Measurements from ENCODE around the gene BSN. TPM values are rescaled to one million over a fixed set of nuclear protein-coding genes. Genes with fewer than 3 reads are reported as not detected.

The BSN gene
- total and polyA plus RNA-seq, 2 donors (not counting 1 experiment from before 2014, with no cell fraction given), result under 0.01 to 0.01 TPM

DNA sequence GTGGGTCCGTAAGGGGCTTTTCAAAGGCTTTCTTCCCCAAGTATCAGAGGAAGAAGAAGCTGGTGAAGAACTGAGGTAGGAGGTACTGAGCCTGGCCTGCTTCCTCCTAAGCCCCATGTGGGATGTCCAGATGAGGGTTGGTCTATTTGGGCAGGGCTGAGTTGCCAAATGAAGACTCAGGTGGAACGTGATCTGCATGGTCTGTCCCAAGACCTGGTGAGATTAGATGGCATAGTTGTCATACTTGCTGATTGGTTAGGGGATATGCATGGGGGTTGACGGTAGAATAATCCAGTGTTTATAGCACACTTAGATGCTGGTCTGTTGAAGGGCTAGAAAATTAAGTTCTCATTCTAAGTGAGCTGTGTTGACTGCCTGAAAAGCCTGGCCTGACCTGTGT lies 36.3 kb upstream of the BSN start:
- H3K27ac ChIP-seq (ENCODE audit: insufficient read depth, low read length), result no peak overlapping the region
- no peak for DNase-seq (ENCODE audit: low read depth in 2 of 2)
- TF ChIP-seq, protein P1, sequence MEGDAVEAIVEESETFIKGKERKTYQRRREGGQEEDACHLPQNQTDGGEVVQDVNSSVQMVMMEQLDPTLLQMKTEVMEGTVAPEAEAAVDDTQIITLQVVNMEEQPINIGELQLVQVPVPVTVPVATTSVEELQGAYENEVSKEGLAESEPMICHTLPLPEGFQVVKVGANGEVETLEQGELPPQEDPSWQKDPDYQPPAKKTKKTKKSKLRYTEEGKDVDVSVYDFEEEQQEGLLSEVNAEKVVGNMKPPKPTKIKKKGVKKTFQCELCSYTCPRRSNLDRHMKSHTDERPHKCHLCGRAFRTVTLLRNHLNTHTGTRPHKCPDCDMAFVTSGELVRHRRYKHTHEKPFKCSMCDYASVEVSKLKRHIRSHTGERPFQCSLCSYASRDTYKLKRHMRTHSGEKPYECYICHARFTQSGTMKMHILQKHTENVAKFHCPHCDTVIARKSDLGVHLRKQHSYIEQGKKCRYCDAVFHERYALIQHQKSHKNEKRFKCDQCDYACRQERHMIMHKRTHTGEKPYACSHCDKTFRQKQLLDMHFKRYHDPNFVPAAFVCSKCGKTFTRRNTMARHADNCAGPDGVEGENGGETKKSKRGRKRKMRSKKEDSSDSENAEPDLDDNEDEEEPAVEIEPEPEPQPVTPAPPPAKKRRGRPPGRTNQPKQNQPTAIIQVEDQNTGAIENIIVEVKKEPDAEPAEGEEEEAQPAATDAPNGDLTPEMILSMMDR (conservative IDR thresholded peaks at IDR 0.05 in 1 of 2, IDR thresholded peaks at IDR 0.05 in 1 of 2; ENCODE audit: low read depth in 1 of 2, low read length in 2 of 2), result no peak
- no peak for TF ChIP-seq EZH2 (IDR thresholded peaks at IDR 0.05; ENCODE audit: low read length, missing control alignments)
- H3K9me3 ChIP-seq (ENCODE audit: control insufficient read depth, insufficient read depth, low read depth, low read length), result no peaks in the 10 kb centered on the region
- H3K27me3 ChIP-seq (ENCODE audit: control insufficient read depth, insufficient read depth, low read length), result no peaks in the 10 kb centered on the region
- H3K9ac ChIP-seq (ENCODE audit: insufficient read depth, low read length), result no peak overlapping the region
- no peak overlapping the region for H2AFZ ChIP-seq (ENCODE audit: low read length)
- peaks cover 3% of the 10 kb centered on the region for H3K36me3 ChIP-seq (ENCODE audit: control insufficient read depth, insufficient read depth, low read length)
- no peaks in the 10 kb centered on the region for H3K4me1 ChIP-seq (ENCODE audit: control insufficient read depth, extremely low read depth, insufficient read depth, low read length)
- no peaks in the 10 kb centered on the region for H4K20me1 ChIP-seq (ENCODE audit: control insufficient read depth, extremely low read depth, insufficient read depth, low read length)
- H3K79me2 ChIP-seq (ENCODE audit: control insufficient read depth, insufficient read depth, low read length), result no peaks in the 10 kb centered on the region
- no peak overlapping the region for H3K4me2 ChIP-seq (ENCODE audit: extremely low read depth, insufficient read depth, low read length)
- H3K4me3 ChIP-seq (replicated peaks in 1 of 4; ENCODE audit: control extremely low read depth in 1 of 4, insufficient read depth in 1 of 4, low read depth in 3 of 4, low read length in 4 of 4), result no peak overlapping the region

DNA sequence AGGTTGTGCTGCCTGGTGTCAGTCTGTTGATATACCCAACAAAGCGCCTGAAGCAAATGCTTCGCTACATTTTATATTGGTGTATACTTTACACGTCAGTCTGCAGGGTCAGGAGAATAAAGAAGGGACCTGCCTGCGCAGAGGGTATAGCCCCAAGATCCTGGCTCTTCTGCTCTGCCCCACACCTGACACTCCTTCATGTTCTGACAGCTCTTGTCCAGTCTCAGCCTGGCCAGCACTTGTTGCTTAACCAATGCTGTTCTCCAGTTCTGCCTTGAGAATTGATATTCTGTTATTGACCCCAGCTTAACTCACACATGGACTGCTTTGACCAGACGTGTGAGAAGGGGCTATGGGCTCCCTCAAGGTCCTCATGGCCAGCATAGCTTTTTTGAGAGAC lies 35.8 kb upstream of the BSN start:
- no peak overlapping the region for H3K9ac ChIP-seq (ENCODE audit: insufficient read depth, low read length)
- H4K20me1 ChIP-seq (ENCODE audit: control insufficient read depth, extremely low read depth, insufficient read depth, low read length), result no peaks in the 10 kb centered on the region
- no peak overlapping the region for H2AFZ ChIP-seq (ENCODE audit: low read length)
- peaks cover 3% of the 10 kb centered on the region for H3K36me3 ChIP-seq (ENCODE audit: control insufficient read depth, insufficient read depth, low read length)
- no peak for DNase-seq (ENCODE audit: low read depth in 2 of 2)
- H3K79me2 ChIP-seq (ENCODE audit: control insufficient read depth, insufficient read depth, low read length), result no peaks in the 10 kb centered on the region
- no peaks in the 10 kb centered on the region for H3K4me1 ChIP-seq (ENCODE audit: control insufficient read depth, extremely low read depth, insufficient read depth, low read length)
- no peaks in the 10 kb centered on the region for H3K27me3 ChIP-seq (ENCODE audit: control insufficient read depth, insufficient read depth, low read length)
- H3K27ac ChIP-seq (ENCODE audit: insufficient read depth, low read length), result no peak overlapping the region
- H3K4me2 ChIP-seq (ENCODE audit: extremely low read depth, insufficient read depth, low read length), result no peak overlapping the region
- H3K9me3 ChIP-seq (ENCODE audit: control insufficient read depth, insufficient read depth, low read depth, low read length), result no peaks in the 10 kb centered on the region
- no peak overlapping the region for H3K4me3 ChIP-seq (replicated peaks in 1 of 4; ENCODE audit: control extremely low read depth in 1 of 4, insufficient read depth in 1 of 4, low read depth in 3 of 4, low read length in 4 of 4)
- TF ChIP-seq, protein P1 (conservative IDR thresholded peaks at IDR 0.05 in 1 of 2, IDR thresholded peaks at IDR 0.05 in 1 of 2; ENCODE audit: low read depth in 1 of 2, low read length in 2 of 2), result no peak
- no peak for TF ChIP-seq EZH2 (IDR thresholded peaks at IDR 0.05; ENCODE audit: low read length, missing control alignments)

DNA sequence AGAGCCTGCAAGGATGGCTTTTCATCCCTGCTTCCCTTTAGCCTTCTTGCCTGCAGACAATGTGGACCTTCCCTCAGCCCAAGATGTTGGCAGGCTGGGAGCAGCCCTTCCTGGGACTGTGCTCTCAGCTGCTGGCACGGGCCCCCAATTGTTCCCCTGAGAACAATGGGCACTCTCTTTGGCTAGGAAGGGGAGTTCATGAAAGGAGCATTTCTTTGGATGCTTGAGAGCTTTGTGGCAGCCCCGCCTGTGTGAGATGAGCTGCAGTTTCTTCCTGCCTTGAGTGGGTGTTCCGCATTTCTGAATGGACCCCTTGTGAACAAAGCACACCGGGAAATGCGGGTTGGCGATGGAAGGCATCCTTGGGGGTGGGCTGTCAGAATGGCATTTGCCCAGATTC lies 35.0 kb upstream of the BSN start:
- TF ChIP-seq, protein P1 (conservative IDR thresholded peaks at IDR 0.05 in 1 of 2, IDR thresholded peaks at IDR 0.05 in 1 of 2; ENCODE audit: low read depth in 1 of 2, low read length in 2 of 2), result no peak
- TF ChIP-seq EZH2 (IDR thresholded peaks at IDR 0.05; ENCODE audit: low read length, missing control alignments), result no peak
- H3K9ac ChIP-seq (ENCODE audit: insufficient read depth, low read length), result no peak overlapping the region
- H3K79me2 ChIP-seq (ENCODE audit: control insufficient read depth, insufficient read depth, low read length), result no peaks in the 10 kb centered on the region
- DNase-seq (ENCODE audit: low read depth in 2 of 2), result no peak
- H3K4me1 ChIP-seq (ENCODE audit: control insufficient read depth, extremely low read depth, insufficient read depth, low read length), result no peaks in the 10 kb centered on the region
- no peak overlapping the region for H3K27ac ChIP-seq (ENCODE audit: insufficient read depth, low read length)
- no peak overlapping the region for H2AFZ ChIP-seq (ENCODE audit: low read length)
- no peaks in the 10 kb centered on the region for H4K20me1 ChIP-seq (ENCODE audit: control insufficient read depth, extremely low read depth, insufficient read depth, low read length)
- no peaks in the 10 kb centered on the region for H3K27me3 ChIP-seq (ENCODE audit: control insufficient read depth, insufficient read depth, low read length)
- H3K4me3 ChIP-seq (replicated peaks in 1 of 4; ENCODE audit: control extremely low read depth in 1 of 4, insufficient read depth in 1 of 4, low read depth in 3 of 4, low read length in 4 of 4), result no peak overlapping the region
- peaks cover 3% of the 10 kb centered on the region for H3K36me3 ChIP-seq (ENCODE audit: control insufficient read depth, insufficient read depth, low read length)
- no peak overlapping the region for H3K4me2 ChIP-seq (ENCODE audit: extremely low read depth, insufficient read depth, low read length)
- no peaks in the 10 kb centered on the region for H3K9me3 ChIP-seq (ENCODE audit: control insufficient read depth, insufficient read depth, low read depth, low read length)

Measured in fibroblast of lung (primary cell).